Mammary epithelial cell (primary cell): ENCODE results near the gene CRYAA.
"Not testable (repeated sequence)": the region's sequence is repeated elsewhere in the genome, so short reads cannot be mapped to it uniquely, and the experiment has no call there.

Source experiments
- CTCF ChIP-seq, 2 donors: IDR thresholded peaks in 1 of 2; conservative IDR thresholded peaks in 1 of 2; 2 replicates each; pipeline ENCODE4 v1.5.1; 2011 to 2012; ENCODE audit warnings: inconsistent platforms in 2 of 2, low read length in 2 of 2, mild to moderate bottlenecking in 2 of 2, control low read depth in 1 of 2, low read depth in 1 of 2; ENCODE audit not compliant: insufficient read depth in 1 of 2; ENCODE audit errors: extremely low read depth in 1 of 2
- EZH2 ChIP-seq: IDR thresholded peaks from 2 replicates; pipeline ENCODE4 v1.6.1; 2012; ENCODE audit warnings: low read length, inconsistent platforms, borderline replicate concordance

GRCh38 chr21:43169230-43169886 is 550 bp downstream of the CRYAA start:
- TF ChIP-seq CTCF (conservative IDR thresholded peaks at IDR 0.05 in 1 of 2, IDR thresholded peaks at IDR 0.05 in 1 of 2; ENCODE audit: extremely low read depth in 1 of 2, insufficient read depth in 1 of 2, low read depth in 1 of 2, low read length in 2 of 2); EZH2: not testable (repeated sequence)
